SW 1271 (cell line): ENCODE measurements around the gene CNTFR.
"Not testable (repeated sequence)": the region's sequence is repeated elsewhere in the genome, so short reads cannot be mapped to it uniquely, and the experiment has no call there.

Experiments used
- DNase-seq, 2 experiments: peaks; one replicate each; lab custom pipeline; 2025; lab: John Stamatoyannopoulos, UW

The CNTFR gene

DNA sequence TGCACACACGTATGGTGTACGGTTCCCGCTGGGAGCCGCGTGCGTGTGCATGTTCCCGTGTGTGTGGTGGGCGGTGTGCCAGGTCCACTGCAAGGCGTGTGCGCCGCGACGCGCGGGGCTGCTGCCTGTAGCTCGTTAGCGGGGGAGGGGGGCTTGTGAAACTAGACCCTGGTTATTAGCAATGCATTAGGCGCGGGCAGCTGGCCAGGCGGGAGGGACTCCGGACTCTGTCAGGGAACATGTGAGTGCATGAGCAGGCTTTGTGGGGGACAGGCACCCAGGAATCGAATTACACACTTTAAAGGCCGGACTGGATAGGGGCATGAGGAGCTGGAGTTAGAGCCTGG, 34.5 kb downstream of the CNTFR start:
- no peak for DNase-seq

DNA sequence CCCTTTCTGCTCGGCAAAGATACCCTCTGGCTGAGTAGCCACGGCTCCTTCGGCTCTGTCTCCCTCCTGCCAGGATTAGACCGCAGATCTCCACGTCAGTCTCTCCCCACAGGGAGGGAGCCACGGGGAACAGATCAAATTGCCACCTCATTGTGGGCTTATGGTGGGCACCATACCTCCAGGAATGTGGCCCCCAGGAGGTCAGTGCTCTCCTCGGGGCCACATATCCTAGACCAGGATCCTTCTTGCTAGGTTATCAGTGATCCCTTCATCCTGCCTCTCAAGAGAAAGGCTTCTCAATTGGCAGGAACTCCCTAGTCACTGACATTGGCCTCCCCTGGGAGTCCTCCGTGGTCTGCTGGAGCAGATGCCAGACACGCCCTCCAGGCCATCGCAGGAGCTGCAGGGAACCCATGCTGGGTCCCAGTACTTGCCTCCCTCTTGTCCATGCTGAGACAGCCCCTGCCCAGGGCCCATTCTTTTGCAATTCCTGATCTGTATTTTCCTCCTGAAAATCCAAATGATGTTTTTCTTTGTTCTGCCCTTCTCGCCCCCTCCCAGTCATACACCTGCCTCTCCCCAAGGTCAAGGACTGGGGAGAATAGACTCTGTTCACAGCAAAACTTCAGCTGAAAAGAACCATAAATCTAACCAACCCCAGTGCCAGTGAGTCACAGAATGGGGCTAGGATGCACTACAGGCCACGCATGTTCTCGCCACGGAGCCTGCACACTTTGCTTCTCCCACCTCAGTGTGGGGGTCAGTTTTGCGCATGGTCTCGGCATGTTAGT, 35.1 kb downstream of the CNTFR start:
- DNase-seq: no peak

DNA sequence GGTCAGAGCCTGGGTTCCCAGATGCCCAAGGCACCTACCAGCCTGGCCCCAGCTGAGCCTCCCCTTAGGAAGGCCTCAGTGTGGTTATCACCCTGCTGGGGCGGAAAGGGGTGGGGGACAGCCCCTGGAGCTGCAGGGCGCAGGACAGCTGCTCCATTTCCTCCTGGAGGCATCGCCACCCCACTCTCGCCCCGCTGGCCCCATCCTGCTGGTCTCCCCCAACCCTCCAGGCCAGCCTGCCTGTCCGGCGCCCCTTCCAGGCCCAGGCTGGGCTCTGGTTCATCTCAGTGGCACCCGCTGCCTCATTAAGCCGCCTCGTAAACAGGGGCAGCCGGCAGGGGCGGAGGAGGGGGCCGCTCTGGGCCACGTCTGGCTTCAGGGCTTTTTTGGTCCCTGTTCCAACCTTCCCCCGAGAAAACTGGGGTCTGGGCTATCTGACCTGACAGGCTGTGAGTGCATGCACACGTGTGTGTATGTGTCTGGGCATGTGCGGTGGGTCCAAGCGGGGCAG, 36.0 kb downstream of the CNTFR start:
- DNase-seq: no peak

GRCh38 chr9:34552986-34553385, 36.5 kb downstream of the CNTFR start:
- DNase-seq: no peak

DNA sequence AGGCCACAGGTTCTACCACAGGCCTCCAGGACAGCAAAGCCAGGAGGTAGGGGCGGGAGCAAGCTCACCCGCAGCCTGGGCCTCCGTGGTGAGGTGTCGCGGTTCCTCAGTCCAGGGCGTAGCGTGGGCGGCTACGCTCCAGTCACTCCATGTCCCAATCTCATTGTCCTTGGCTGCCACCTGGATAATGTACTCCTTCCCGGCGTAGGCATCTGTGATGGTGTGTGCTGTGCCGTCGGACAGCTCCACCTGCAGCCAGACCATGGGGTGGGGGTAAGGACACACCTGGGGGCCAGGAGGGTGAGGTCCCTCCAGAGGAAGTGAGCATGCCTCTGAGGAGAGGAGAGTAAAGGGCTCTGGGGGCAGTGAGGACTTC, 36.9 kb downstream of the CNTFR start:
- DNase-seq: no peak

- no peak for DNase-seq
Measured at GRCh38 chr9:34551751-34552605, 37.5 kb downstream of the CNTFR start.

- DNase-seq: no peak
Measured at GRCh38 chr9:34550681-34551270, 38.7 kb downstream of the CNTFR start.

DNA sequence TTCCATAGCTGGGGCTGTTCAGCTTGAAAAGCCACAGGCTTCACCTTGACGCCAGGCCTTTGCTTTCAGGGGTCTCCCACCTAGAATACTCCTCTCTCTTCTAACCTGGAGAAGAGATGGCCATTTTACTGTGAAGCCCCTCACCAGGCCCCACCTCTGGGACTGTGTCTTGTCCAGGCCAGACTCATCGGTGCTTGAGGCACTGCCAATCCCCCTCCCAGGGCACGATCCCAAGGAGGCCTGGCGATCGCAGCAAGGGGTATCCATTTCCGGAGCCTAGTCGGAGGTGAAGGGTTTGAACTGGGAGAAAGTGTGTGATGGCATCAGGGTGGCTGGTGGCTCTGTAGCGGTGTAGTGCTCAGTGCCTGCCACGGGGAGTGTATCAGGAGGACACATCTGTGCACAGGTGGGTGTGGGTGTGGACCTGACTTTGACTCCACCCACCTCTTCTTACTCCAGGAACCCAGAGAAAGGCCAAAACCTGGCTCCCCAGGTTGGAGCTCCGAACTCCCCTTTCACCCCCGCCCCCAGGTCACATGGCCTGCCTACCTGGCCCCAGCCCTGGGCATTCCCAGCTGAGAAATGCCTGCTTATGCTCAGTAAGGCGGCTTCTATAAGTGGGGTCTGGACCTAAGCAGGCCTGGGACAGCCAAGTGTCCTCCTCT, 39.4 kb downstream of the CNTFR start:
- DNase-seq: no peak

DNA sequence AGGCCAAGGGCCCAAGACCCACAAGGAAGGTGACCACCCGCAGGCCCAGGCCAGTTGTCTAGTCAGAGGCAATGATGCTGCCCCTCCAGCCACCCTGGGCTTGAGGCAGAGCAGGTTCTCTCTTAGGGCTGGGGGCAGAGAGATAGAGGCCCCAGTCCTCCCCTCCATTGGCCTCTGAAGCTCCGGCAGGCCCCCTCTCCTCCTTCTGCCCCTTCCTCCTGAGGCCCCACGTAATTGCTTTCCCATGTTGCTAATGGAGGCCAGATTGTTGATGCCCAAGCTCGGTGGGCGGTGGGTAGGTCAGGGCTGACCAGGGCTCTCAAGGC, 40.2 kb downstream of the CNTFR start:
- DNase-seq: no peak

DNA sequence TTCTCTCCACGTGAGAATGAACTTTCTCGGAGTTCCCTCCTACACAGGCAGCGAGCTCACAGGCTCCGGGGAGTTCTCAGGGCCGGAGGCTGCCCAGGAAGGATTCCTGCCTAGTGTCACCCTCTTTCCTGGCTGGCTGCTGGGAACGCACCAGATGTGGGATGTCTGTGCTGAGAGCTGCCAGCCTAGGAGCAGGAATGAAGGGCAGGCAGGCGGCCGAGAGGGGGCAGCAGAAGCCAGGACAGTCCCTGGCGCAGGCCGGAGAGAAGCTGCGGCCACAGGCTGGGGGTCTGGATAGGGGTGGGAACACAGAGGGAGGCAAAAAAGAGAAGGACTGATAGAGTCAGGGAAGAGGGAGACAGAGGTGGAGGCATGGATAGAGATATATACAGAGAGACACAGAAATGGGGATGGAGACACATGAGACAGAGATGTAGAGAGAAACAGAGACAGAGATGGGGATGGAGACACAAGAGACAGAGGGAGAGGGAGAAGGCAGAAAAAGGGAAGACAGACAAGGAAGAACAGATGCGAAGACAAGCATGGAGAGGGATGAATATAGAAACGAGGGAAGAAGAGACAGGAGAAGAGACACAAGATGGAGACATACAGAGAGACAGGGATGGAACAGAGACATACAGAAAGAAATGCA, 41.4 kb downstream of the CNTFR start:
- peak in 1 of 2 experiments; percentile 3 for DNase-seq

- peak in 1 of 2 experiments; percentile 10 for DNase-seq
Measured at GRCh38 chr9:34546834-34547827, 42.4 kb downstream of the CNTFR start.

- no peak for DNase-seq
Measured at GRCh38 chr9:34546102-34546833, 43.3 kb downstream of the CNTFR start.

GRCh38 chr9:34545497-34545896, 44.0 kb downstream of the CNTFR start:
- DNase-seq: no peak

DNA sequence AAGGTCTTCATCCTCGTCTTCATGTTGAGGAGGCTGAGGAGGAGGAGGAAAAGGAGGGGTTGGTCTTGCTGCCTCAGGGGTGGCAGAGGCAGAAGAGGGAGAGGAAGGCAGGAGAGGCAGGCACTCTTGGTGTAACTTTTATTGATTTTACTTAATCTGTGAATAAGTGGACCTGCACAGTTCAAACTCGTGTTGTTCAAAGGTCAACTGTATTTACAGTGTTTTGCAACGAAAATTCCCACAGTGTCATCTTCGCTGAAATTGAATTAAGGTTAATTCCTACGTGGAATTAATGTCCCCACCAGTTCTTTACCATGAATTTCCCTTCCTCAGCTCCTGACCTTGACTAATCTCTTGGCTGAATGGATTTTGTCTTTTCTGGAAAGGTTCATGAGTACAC, 45.5 kb downstream of the CNTFR start:
- DNase-seq: no peak

DNA sequence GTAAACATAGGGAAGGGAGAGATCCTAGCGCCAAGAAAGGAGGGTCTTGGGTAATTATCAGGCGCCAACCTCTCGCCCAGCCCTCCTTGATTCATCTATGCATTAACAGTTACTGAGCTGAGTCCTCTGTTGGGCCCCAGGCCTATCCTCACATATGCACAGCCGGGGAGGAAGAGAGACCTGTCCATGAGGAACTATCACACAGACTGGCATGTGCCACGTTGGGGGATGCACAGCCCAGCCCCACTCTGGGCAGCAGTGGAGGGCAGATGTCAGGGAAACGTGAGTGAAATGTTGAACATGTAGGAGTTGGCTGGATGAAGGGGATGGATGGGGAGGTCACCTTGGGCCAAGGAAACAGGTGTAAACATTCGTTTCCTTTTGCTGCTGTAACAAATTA, 48.0 kb downstream of the CNTFR start:
- DNase-seq: no peak

GRCh38 chr9:34540827-34541226, 48.7 kb downstream of the CNTFR start:
- no peak for DNase-seq

GRCh38 chr9:34536685-34537084, 52.8 kb downstream of the CNTFR start:
- DNase-seq: no peak

- not testable (repeated sequence) for DNase-seq
Measured at GRCh38 chr9:34532041-34532440, 57.5 kb downstream of the CNTFR start.

DNA sequence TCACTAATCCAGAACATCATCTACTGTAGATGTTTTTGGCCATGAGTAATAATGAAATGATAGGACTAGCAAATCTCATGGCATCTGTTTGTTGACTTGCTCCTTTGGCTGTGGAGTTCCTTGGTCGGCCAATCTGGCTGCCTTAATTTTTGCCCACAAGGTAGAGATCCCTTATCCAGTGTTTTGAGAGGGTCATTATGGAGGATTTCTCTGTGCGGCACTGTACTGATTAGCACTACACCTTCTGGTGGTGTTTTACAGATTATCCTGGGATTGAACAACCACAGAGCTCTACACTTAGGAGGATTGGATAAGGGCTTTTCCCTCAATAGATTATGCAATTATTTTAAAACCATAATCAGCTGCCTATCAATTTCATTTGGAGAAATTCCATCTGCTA, 63.5 kb downstream of the CNTFR start:
- no peak for DNase-seq

DNA sequence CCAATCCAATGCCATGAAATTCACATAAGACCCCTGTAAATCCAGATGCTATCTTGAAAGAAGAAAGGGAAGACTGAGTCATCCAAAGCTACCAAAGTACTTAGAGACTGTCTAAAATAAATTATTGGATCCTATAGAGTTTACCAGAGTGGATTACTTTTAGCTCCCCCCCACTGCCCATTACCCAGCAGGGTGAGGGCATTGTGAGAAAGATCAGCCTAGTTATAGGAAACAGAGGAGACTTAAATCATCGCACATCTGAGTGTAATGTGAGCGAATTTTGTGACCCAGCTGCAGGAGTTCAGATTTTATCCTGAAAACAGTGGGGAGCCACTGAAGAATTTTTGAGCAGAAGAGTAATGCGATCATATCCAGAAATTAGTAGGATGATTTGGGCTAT, 65.2 kb downstream of the CNTFR start:
- DNase-seq: no peak
